ENCODE data around the gene HGFAC.

DNA sequence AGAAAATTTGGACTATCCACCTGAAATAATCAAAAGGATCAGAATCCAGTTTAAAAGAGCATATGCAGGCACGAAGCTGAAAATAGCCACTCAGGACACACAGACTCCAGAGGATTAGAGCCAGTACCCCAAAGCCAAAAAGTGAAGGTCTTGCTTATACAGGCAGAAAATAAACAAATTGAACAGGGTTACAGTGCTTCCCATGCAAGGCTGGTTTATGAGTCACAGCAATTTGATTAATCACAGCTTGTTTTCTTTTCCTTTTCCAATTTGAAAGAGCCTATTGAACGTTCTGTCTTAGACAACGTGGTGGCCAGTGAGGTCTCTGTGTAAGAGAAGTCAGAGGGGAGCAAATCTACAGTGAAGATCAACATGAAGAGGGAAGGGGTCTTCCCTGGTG lies 10.2 kb downstream of the HGFAC start:
- TF ChIP-seq, protein P1, sequence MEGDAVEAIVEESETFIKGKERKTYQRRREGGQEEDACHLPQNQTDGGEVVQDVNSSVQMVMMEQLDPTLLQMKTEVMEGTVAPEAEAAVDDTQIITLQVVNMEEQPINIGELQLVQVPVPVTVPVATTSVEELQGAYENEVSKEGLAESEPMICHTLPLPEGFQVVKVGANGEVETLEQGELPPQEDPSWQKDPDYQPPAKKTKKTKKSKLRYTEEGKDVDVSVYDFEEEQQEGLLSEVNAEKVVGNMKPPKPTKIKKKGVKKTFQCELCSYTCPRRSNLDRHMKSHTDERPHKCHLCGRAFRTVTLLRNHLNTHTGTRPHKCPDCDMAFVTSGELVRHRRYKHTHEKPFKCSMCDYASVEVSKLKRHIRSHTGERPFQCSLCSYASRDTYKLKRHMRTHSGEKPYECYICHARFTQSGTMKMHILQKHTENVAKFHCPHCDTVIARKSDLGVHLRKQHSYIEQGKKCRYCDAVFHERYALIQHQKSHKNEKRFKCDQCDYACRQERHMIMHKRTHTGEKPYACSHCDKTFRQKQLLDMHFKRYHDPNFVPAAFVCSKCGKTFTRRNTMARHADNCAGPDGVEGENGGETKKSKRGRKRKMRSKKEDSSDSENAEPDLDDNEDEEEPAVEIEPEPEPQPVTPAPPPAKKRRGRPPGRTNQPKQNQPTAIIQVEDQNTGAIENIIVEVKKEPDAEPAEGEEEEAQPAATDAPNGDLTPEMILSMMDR (IDR thresholded peaks at IDR 0.05): no peak
- TF ChIP-seq POLR2A (IDR thresholded peaks at IDR 0.05): no peak

Measured in thyroid gland (tissue), 4 donors.